HG03354 (cell line): ENCODE data around the gene SMIM22.
A peak's percentile ranks its signal among the peaks of the same experiment; 100 is the strongest.

Experiments used
- ATAC-seq: cut with Tn5 transposase; IDR thresholded peaks from one replicate; pipeline ENCODE4 v1.9.1; 2021; ENCODE audit warnings: mild to moderate bottlenecking; ENCODE audit not compliant: unreplicated experiment, poor library complexity, severe bottlenecking

SMIM22 gene

GRCh38 chr16:4795181-4795827, at the start of gene SMIM22:
Gene SMIM22, plus strand, starts transcription at chr16:4795369. Its CDS starts 366 bp downstream, at chr16:4795735.
- ATAC-seq, result no peak

- no peak for ATAC-seq
Measured at GRCh38 chr16:4746215-4746614, 49.0 kb upstream of the SMIM22 start.

GRCh38 chr16:4746991-4747574, 48.1 kb upstream of the SMIM22 start:
- ATAC-seq, result no peak

GRCh38 chr16:4747906-4748681, 47.1 kb upstream of the SMIM22 start:
- no peak for ATAC-seq

GRCh38 chr16:4748682-4749411, 46.3 kb upstream of the SMIM22 start:
- no peak for ATAC-seq

- no peak for ATAC-seq
Measured at GRCh38 chr16:4749700-4750257, 45.4 kb upstream of the SMIM22 start.

GRCh38 chr16:4750896-4751295, 44.3 kb upstream of the SMIM22 start:
- no peak for ATAC-seq

- no peak for ATAC-seq
Measured at GRCh38 chr16:4752351-4753100, 42.6 kb upstream of the SMIM22 start.

GRCh38 chr16:4753227-4753626, 41.9 kb upstream of the SMIM22 start:
- ATAC-seq, result no peak

GRCh38 chr16:4754865-4755264, 40.3 kb upstream of the SMIM22 start:
- no peak for ATAC-seq

GRCh38 chr16:4755687-4756086, 39.5 kb upstream of the SMIM22 start:
- ATAC-seq, result no peak

- no peak for ATAC-seq
Measured at GRCh38 chr16:4760221-4760910, 34.8 kb upstream of the SMIM22 start.

GRCh38 chr16:4762205-4762604, 33.0 kb upstream of the SMIM22 start:
- ATAC-seq, result no peak

GRCh38 chr16:4763791-4764190, 31.4 kb upstream of the SMIM22 start:
- ATAC-seq, result no peak

GRCh38 chr16:4765511-4766474, 29.4 kb upstream of the SMIM22 start:
- ATAC-seq, result no peak

GRCh38 chr16:4766875-4767628, 28.1 kb upstream of the SMIM22 start, which contains the start of gene ZNF500:
Gene ZNF500, minus strand, starts transcription at chr16:4767162. Its CDS starts 1,184 bp downstream, at chr16:4765978.
- ATAC-seq, result peak; percentile 86
